Thyroid gland (tissue), 4 donors: Measurements from ENCODE around the gene GNG13. TPM values are rescaled to one million over a fixed set of nuclear protein-coding genes. Genes with fewer than 3 reads are reported as not detected.

Experiments
- DNase-seq, 2 donors: peaks; one replicate each; pipeline ENCODE4 v3.0.0-alpha.2; 2019
- H3K27ac ChIP-seq, 3 donors: fragments of 200-600 bp; sonication (generic); 1 replicate in 2 of 3; 2 replicates in 1 of 3; pipeline ENCODE4 v1.5.1; 2016 to 2019; ENCODE audit warnings: mild to moderate bottlenecking in 1 of 3, moderate library complexity in 1 of 3
- H3K27me3 ChIP-seq: fragments of 200-600 bp; sonication (generic); one replicate; pipeline ENCODE4 v1.5.1; 2019
- H3K36me3 ChIP-seq, 2 donors: fragments of 200-600 bp; sonication (generic); one replicate each; pipeline ENCODE4 v1.5.1; 2016 to 2019
- H3K4me1 ChIP-seq, 2 donors: fragments of 200-600 bp; sonication (generic); one replicate each; pipeline ENCODE4 v1.5.1; 2017 to 2019
- H3K4me3 ChIP-seq, 3 donors: fragments of 200-600 bp; sonication (generic); replicated peaks in 1 of 3; 1 replicate in 2 of 3; 2 replicates in 1 of 3; pipeline ENCODE4 v1.5.1; 2016; ENCODE audit warnings: mild to moderate bottlenecking in 1 of 3
- H3K9me3 ChIP-seq: fragments of 200-600 bp; sonication (generic); one replicate; pipeline ENCODE4 v1.5.1; 2017
- CTCF ChIP-seq, 6 experiments: fragments of 200-600 bp in 3 of 6; fragments of 450-650 bp in 3 of 6; sonication (generic) in 3 of 6; IDR thresholded peaks; one replicate each; pipeline ENCODE4 v1.5.1; 2016 to 2019; ENCODE audit warnings: antibody characterized with exemption in 6 of 6, mild to moderate bottlenecking in 2 of 6, inconsistent platforms in 1 of 6, moderate library complexity in 1 of 6
- POLR2A ChIP-seq, 2 donors: fragments of 450-650 bp; IDR thresholded peaks; one replicate each; pipeline ENCODE4 v1.6.1; 2017; ENCODE audit warnings: antibody characterized with exemption in 2 of 2, mild to moderate bottlenecking in 2 of 2, moderate library complexity in 1 of 2
- WGBS, 2 donors: methylation state at CpG; one replicate each; pipeline ENCODE4 v1.1.5; 2017; 5-methylcytosine and 5-hydroxymethylcytosine counted together
- intact Hi-C: fragments of 100-400 bp; cut with DNase I; formaldehyde crosslinking; loops from one replicate; pipeline ENCODE4 v1.15.1; 2023
- total RNA-seq, 4 donors: library from RNA; depleted of rRNA; stranded (reverse); fragments of >200 nt; gene quantifications; one replicate each; pipeline ENCODE4 v1.2.3, GENCODE V29; 2016

Gene GNG13
- total RNA-seq, 4 donors from 2014 or later: not detected

GRCh38 chr16:825341-826061 is 25.0 kb upstream of the GNG13 start:
- Histone ChIP-seq H3K4me1 (no peaks in the 10 kb centered on the region), H3K27ac (no peak overlapping the region), H3K4me3 (no peak overlapping the region), H3K9me3 (no peaks in the 10 kb centered on the region), H3K36me3 (no peaks in the 10 kb centered on the region), H3K27me3 (no peaks in the 10 kb centered on the region)
- TF ChIP-seq POLR2A (IDR thresholded peaks at IDR 0.05): no peak
- no peak for TF ChIP-seq CTCF (IDR thresholded peaks at IDR 0.05)
- 53 to 54% methylated on average over 25 to 26 of the region's 36 CpGs for WGBS, 2 donors
- DNase-seq: no peak
- intact Hi-C loops: no loop called here

- Histone ChIP-seq H3K36me3 (no peaks in the 10 kb centered on the region), H3K4me1 (no peaks in the 10 kb centered on the region), H3K27ac (no peak overlapping the region), H3K4me3 (no peak overlapping the region), H3K9me3 (no peaks in the 10 kb centered on the region), H3K27me3 (no peaks in the 10 kb centered on the region)
- intact Hi-C loops: no loop called here
- no peak for DNase-seq
- WGBS, 2 donors: 88% methylated on average over 23 of the region's 25 CpGs; no CpG with 5 or more reads in 1 of the 2 donors
- TF ChIP-seq POLR2A (IDR thresholded peaks at IDR 0.05) (no peak), CTCF (IDR thresholded peaks at IDR 0.05) (no peak)
Observed at GRCh38 chr16:824601-825000, 24.1 kb upstream of the GNG13 start.

GRCh38 chr16:824194-824593 is 23.7 kb upstream of the GNG13 start:
- H3K4me1 ChIP-seq: no peaks in the 10 kb centered on the region
- H3K27me3 ChIP-seq: no peaks in the 10 kb centered on the region
- no peaks in the 10 kb centered on the region for H3K36me3 ChIP-seq
- 80% methylated on average over 14 of the region's 22 CpGs for WGBS, 2 donors
- DNase-seq: no peak
- TF ChIP-seq CTCF (IDR thresholded peaks at IDR 0.05) (no peak), POLR2A (IDR thresholded peaks at IDR 0.05) (no peak)
- H3K9me3 ChIP-seq: no peaks in the 10 kb centered on the region
- H3K27ac ChIP-seq: no peak overlapping the region
- no peak overlapping the region for H3K4me3 ChIP-seq
- intact Hi-C loops: no loop called here

- Histone ChIP-seq H3K36me3 (no peaks in the 10 kb centered on the region), H3K4me1 (no peaks in the 10 kb centered on the region), H3K27me3 (peaks cover 5% of the 10 kb centered on the region), H3K4me3 (no peak overlapping the region), H3K27ac (no peak overlapping the region), H3K9me3 (no peaks in the 10 kb centered on the region)
- no peak for DNase-seq
- intact Hi-C loops: no loop called here
- 89 to 90% methylated on average over 7 to 9 of the region's 9 CpGs for WGBS, 2 donors
- TF ChIP-seq POLR2A (IDR thresholded peaks at IDR 0.05): no peak
- no peak for TF ChIP-seq CTCF (IDR thresholded peaks at IDR 0.05)
Observed at GRCh38 chr16:822909-823297, 22.4 kb upstream of the GNG13 start.

GRCh38 chr16:822174-822908 is 21.8 kb upstream of the GNG13 start:
- H3K9me3 ChIP-seq: no peaks in the 10 kb centered on the region
- DNase-seq: no peak
- no peak overlapping the region for H3K27ac ChIP-seq
- H3K27me3 ChIP-seq: peaks cover 5% of the 10 kb centered on the region
- intact Hi-C loops: no loop called here
- TF ChIP-seq CTCF (IDR thresholded peaks at IDR 0.05) (no peak), POLR2A (IDR thresholded peaks at IDR 0.05) (no peak)
- no peak overlapping the region for H3K4me3 ChIP-seq
- no peaks in the 10 kb centered on the region for H3K4me1 ChIP-seq
- 81 to 89% methylated on average over 14 to 19 of the region's 21 CpGs for WGBS, 2 donors
- H3K36me3 ChIP-seq: no peaks in the 10 kb centered on the region
